GM12878 (cell line): ENCODE results near the gene NUMBL. TPM values are rescaled to one million over a fixed set of nuclear protein-coding genes. Genes with fewer than 3 reads are reported as not detected.
A peak's percentile ranks its signal among the peaks of the same experiment; 100 is the strongest.

Experiments
- ATAC-seq: fragments of 200-7000 bp; cut with Tn5 transposase; 3 replicates; pipeline ENCODE4 v1.9.1; 2020; ENCODE audit warnings: mild to moderate bottlenecking, moderate library complexity
- BruUV-seq: library from RNA; stranded (reverse); fragments of 400-500 nt; replicated peaks from 2 replicates; lab custom pipeline; 2021; lab: Mats Ljungman, UMichigan
- CTCF ChIA-PET: fragments of 300-600 bp; sonication (Branson Sonifier 250); formaldehyde crosslinking; extraction: SDS; loops from one replicate; lab custom pipeline; 2021; ENCODE audit warnings: inconsistent platforms; lab: Yijun Ruan, JAX
- POLR2A ChIA-PET: fragments of 350-600 bp; formaldehyde crosslinking; extraction: SDS; loops from one replicate; lab custom pipeline; 2021; ENCODE audit warnings: inconsistent platforms; lab: Charles Lee
- RAD21 ChIA-PET: fragments of 300-600 bp; sonication (Branson Sonifier 250); formaldehyde crosslinking; loops from one replicate; lab custom pipeline; 2023; ENCODE audit warnings: antibody characterized with exemption; ENCODE audit not compliant: unreplicated experiment; lab: Charles Lee
- SMC1A ChIA-PET: fragments of 300-600 bp; sonication (Branson Sonifier 250); formaldehyde crosslinking; loops from one replicate; lab custom pipeline; 2023; ENCODE audit not compliant: unreplicated experiment, uncharacterized antibody; lab: Charles Lee
- DNase-seq: peaks from one replicate; pipeline ENCODE4 v3.0.0-alpha.2; 2011; ENCODE audit warnings: low read depth, low spot score
- FAIRE-seq: peaks from 3 replicates; lab custom pipeline; 2011; peaks lifted over from hg19 to GRCh38; lab: Jason Lieb, UNC
- H2AFZ ChIP-seq: 2 replicates; pipeline ENCODE4 v1.6.0; 2011; ENCODE audit warnings: low read depth, low read length, control low read depth; ENCODE audit not compliant: control insufficient read depth
- H3K27ac ChIP-seq: 2 replicates; pipeline ENCODE4 v1.5.1; 2011; ENCODE audit warnings: control low read depth; ENCODE audit not compliant: control insufficient read depth, insufficient read depth
- H3K27me3 ChIP-seq, 2 experiments: replicated peaks in 1 of 2; 2 replicates each; pipeline versions ENCODE4 v1.6.0 to v1.6.1; 2011; ENCODE audit warnings: low read length in 1 of 2; ENCODE audit not compliant: control insufficient read depth in 2 of 2, insufficient read depth in 2 of 2
- H3K36me3 ChIP-seq, 2 experiments: 2 replicates each; pipeline ENCODE4 v1.5.1; 2011; ENCODE audit warnings: low read length in 1 of 2; ENCODE audit not compliant: control insufficient read depth in 2 of 2, insufficient read depth in 2 of 2
- H3K4me1 ChIP-seq: 2 replicates; pipeline ENCODE4 v1.6.1; 2011; ENCODE audit warnings: mild to moderate bottlenecking, low read length, moderate library complexity, mixed read lengths; ENCODE audit not compliant: control insufficient read depth, insufficient read depth
- H3K4me2 ChIP-seq: 2 replicates; pipeline ENCODE4 v1.6.0; 2011; ENCODE audit warnings: control low read depth; ENCODE audit not compliant: control insufficient read depth, insufficient read depth
- H3K4me3 ChIP-seq: fragments of 200-600 bp; sonication (generic); 2 replicates; pipeline ENCODE4 v1.5.1; 2016
- H3K79me2 ChIP-seq: 2 replicates; pipeline ENCODE4 v1.6.0; 2011; ENCODE audit warnings: low read length; ENCODE audit not compliant: control insufficient read depth, insufficient read depth
- H3K9ac ChIP-seq: 2 replicates; pipeline ENCODE4 v1.8.0; 2011; ENCODE audit warnings: low read length, control low read depth, mixed read lengths; ENCODE audit not compliant: control insufficient read depth, insufficient read depth
- H3K9me3 ChIP-seq: replicated peaks from 3 replicates; pipeline ENCODE4 v1.5.1; 2011; ENCODE audit warnings: mild to moderate bottlenecking, low read length; ENCODE audit not compliant: control insufficient read depth, insufficient read depth
- H4K20me1 ChIP-seq: 2 replicates; pipeline ENCODE4 v1.6.0; 2011; ENCODE audit not compliant: control insufficient read depth, insufficient read depth
- CHD2 ChIP-seq: IDR thresholded peaks from 2 replicates; pipeline ENCODE4 v1.6.1; 2011; ENCODE audit warnings: low read depth, low read length, improper control_type of control experiment, borderline replicate concordance
- EED ChIP-seq: sonication (generic); IDR thresholded peaks from 2 replicates; pipeline ENCODE4 v1.6.1; 2016; ENCODE audit warnings: antibody characterized with exemption, low read depth
- FOS ChIP-seq: IDR thresholded peaks from 3 replicates; pipeline ENCODE4 v1.6.1; 2011; ENCODE audit warnings: borderline replicate concordance; ENCODE audit not compliant: insufficient read length; ENCODE audit errors: extremely low read depth
- IRF3 ChIP-seq: fragments of 450-650 bp; IDR thresholded peaks from 2 replicates; pipeline ENCODE4 v1.6.1; 2014; ENCODE audit warnings: mild to moderate bottlenecking
- JUNB ChIP-seq: IDR thresholded peaks from 2 replicates; pipeline ENCODE4 v1.6.1; 2016; ENCODE audit warnings: antibody characterized with exemption, mild to moderate bottlenecking
- PBX3 ChIP-seq: IDR thresholded peaks from 2 replicates; pipeline ENCODE4 v1.6.1; 2011; ENCODE audit warnings: mild to moderate bottlenecking, low read depth, low read length, moderate library complexity; ENCODE audit not compliant: insufficient replicate concordance
- RFX5 ChIP-seq: IDR thresholded peaks from 2 replicates; pipeline ENCODE4 v1.6.1; 2011; ENCODE audit warnings: low read depth, low read length, improper control_type of control experiment
- SMAD1 ChIP-seq: fragments of 450-650 bp; IDR thresholded peaks from 2 replicates; pipeline ENCODE4 v1.6.1; 2018; ENCODE audit warnings: mild to moderate bottlenecking, low read depth; ENCODE audit not compliant: partially characterized antibody
- ZNF217 ChIP-seq: fragments of 450-650 bp; IDR thresholded peaks from 2 replicates; pipeline ENCODE4 v1.6.1; 2017; ENCODE audit warnings: antibody characterized with exemption, mild to moderate bottlenecking
- WGBS: methylation state at CpG from one replicate; pipeline ENCODE4 v1.1.6; 2016; ENCODE audit warnings: low lambda C conversion rate; ENCODE audit not compliant: insufficient replicate concordance, insufficient coverage; ENCODE audit errors: missing lambda C conversion rate; 5-methylcytosine and 5-hydroxymethylcytosine counted together
- in situ Hi-C: fragments of 300-500 bp; cut with MboI; formaldehyde crosslinking; loops from 9 replicates; pipeline ENCODE4 v1.14.3; 2018; ENCODE audit warnings: mixed read lengths
- intact Hi-C: fragments of 100-400 bp; cut with micrococcal nuclease; formaldehyde crosslinking; loops from one replicate; pipeline ENCODE4 v1.14.2; 2022; ENCODE audit not compliant: unreplicated experiment
- polyA plus RNA-seq, 11 experiments: library from polyadenylated mRNA; depleted of rRNA in 4 of 11; unstranded in 6 of 11; stranded (reverse) in 5 of 11; fragments of >200 nt; fragmentation: Nextera tagmentation in 4 of 11; fragmentation: Illumina TruSeq in 1 of 11; extraction: Ambion mirVana in 4 of 11; extraction: Trizol in 1 of 11; gene quantifications; 1 replicate in 1 of 11; 2 replicates in 10 of 11; pipeline versions ENCODE4 v1.2.1 to v1.2.3, GENCODE V29; 2011 to 2016; ENCODE audit warnings: inconsistent platforms in 2 of 11, missing spikeins in 2 of 11, low read depth in 1 of 11
- total RNA-seq, 4 experiments: library from RNA; depleted of rRNA in 3 of 4; stranded (reverse); fragments of >200 nt in 3 of 4; fragmentation: Illumina TruSeq in 1 of 4; extraction: Trizol in 1 of 4; gene quantifications; 2 replicates each; pipeline versions ENCODE4 v1.2.1 to v1.2.3, GENCODE V29; 2013 to 2021

Gene NUMBL
- total and polyA plus RNA-seq, 10 of the 15 experiments (the other 5 are each of a cell fraction or from before 2014, with no cell fraction given) = 0.16 to 9.4 (median 1.9) TPM

DNA sequence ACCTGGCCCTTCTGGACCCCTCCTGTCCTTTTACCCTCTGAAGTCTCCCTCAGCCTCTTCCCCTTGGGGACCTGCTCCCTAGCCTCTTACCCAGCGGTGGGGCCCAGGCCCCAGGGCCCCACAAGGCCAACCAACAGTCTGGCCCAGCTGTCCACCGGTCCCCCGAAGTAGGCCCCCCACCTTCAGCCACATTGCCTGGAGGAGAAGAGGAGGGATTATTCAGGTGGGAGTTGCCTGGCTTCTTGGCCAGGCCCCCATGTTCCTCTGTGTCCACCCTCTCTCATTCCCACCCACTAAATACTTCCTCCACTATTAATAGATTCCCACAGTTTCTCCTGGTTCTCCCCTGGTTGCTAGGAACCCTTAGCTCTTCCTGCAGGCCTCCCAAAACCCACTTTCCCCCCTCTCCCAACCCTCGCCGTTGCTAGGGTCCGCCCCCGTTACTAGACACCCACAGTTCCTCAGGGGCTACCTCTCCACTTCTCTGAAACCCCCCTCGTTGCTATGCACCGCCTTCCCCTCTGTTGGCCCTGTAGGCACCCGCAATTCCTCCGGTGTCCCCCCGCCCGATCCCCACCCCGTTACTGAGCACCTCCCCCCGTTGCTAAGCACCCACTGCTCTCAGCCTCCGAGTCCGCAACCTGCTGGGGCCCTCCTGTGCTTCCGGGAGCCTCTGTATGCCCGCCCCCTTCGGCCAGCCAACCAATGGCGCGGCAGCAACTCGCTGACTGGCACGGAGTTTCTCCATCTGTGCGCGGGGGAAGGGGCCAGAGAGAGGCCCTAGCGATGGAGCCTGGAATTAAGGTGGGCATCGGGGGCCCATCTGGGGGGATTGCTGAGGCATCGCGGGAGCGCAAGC lies 24.2 kb upstream of the NUMBL start (continued):
- TF ChIP-seq IRF3 = peak; percentile 63; the same call in 1 of the 2 replicates
- 0 out of 2 replicates have a peak, but pooled peaks have one; percentile 59 for TF ChIP-seq RFX5
- TF ChIP-seq SMAD1 = no peak
- TF ChIP-seq, all 136 proteins: peak for 22

DNA sequence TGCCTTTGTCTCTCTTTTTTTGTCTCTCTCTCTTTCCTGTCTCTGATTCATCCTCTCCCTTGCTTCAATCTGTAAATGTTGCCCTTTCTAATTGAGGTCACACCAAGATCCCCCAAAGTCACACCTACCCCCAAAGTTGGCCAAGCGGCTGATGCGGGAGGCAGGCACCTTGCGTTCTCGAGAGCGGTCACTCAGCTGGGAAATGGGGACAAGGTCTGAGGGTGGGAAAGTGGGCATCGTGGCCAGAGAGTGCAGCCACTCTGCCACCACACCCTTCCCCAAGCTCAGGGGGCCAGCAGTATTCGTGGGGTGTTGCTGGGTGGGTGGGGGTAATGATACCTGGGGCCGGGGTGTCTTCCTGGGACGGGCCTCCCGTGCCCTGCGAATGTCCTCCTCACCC lies 23.5 kb upstream of the NUMBL start:
- no peak overlapping the region for H2AFZ ChIP-seq
- H3K9me3 ChIP-seq = no peaks in the 10 kb centered on the region
- in situ Hi-C loops (no loop called here), intact Hi-C loops (no loop called here)
- ChIA-PET RAD21 (no interaction called here), CTCF (no interaction called here), POLR2A (interaction anchor here (1.1 to 1.2 kb wide), 2 partner anchors 23 to 64 kb away, joined by 4 to 6 read pairs; partner anchors contain the start of gene NUMBL), SMC1A (no interaction called here)
- ATAC-seq (no peak), FAIRE-seq (no peak), DNase-seq (no peak)
- H3K36me3 ChIP-seq = peaks cover 2 to 4% of the 10 kb centered on the region in 2 experiments; a peak in 3 of 4 replicates
- H3K27ac ChIP-seq = peak overlapping the region; percentile 75
- no peaks in the 10 kb centered on the region for H3K27me3 ChIP-seq
- peak overlapping the region; percentile 98 for H3K4me2 ChIP-seq
- no peak for TF ChIP-seq JUNB
- TF ChIP-seq PBX3 = no peak
- no peak for TF ChIP-seq FOS
- no peak for TF ChIP-seq ZNF217
- TF ChIP-seq CHD2 = no peak
- TF ChIP-seq EED = no peak
- no TSS peak for BruUV-seq
- peak overlapping the region; percentile 76; the same call in 1 of the 2 replicates for H3K9ac ChIP-seq
- H3K4me1 ChIP-seq = peaks cover 8% of the 10 kb centered on the region
- H4K20me1 ChIP-seq = no peaks in the 10 kb centered on the region
- no peak overlapping the region for H3K4me3 ChIP-seq
- H3K79me2 ChIP-seq = peaks cover 36% of the 10 kb centered on the region
- WGBS = 80% methylated on average over 11 of the region's 11 CpGs
